ENCODE data around the gene CCDC85A.

- TF ChIP-seq PATZ1 (CRISPR knock-in tag; IDR thresholded peaks at IDR 0.05; ENCODE audit: borderline replicate concordance) (no peak), GLIS3 (CRISPR knock-in tag; IDR thresholded peaks at IDR 0.05) (no peak), ZFP3 (CRISPR knock-in tag; IDR thresholded peaks at IDR 0.05) (no peak), CSDC2 (CRISPR knock-in tag; IDR thresholded peaks at IDR 0.05) (no peak)
Measured at GRCh38 chr2:56335101-56335500, 151.3 kb downstream of the CCDC85A start.

Measured in SK-N-SH treated with all-trans-retinoic acid at 6 μM for 48 hours (cell line).